ENCODE measurements around the gene NAP1L4. TPM values are rescaled to one million over a fixed set of nuclear protein-coding genes. Genes with fewer than 3 reads are reported as not detected.

NAP1L4 gene
- total RNA-seq, 1 experiment from 2014 or later: 189 TPM

- no peak for TF ChIP-seq ARID4B (CRISPR knock-in tag; IDR thresholded peaks at IDR 0.05; ENCODE audit: borderline replicate concordance)
- TF ChIP-seq CTCF (IDR thresholded peaks at IDR 0.05): no peak
- no peak for TF ChIP-seq ATF3 (CRISPR knock-in tag; conservative IDR thresholded peaks at IDR 0.05)
- TF ChIP-seq ZNF416 (CRISPR knock-in tag; IDR thresholded peaks at IDR 0.05): no peak
- no peak for TF ChIP-seq ZNF263 (CRISPR knock-in tag; IDR thresholded peaks at IDR 0.05; ENCODE audit: low read depth)
- TF ChIP-seq ZBTB21 (CRISPR knock-in tag; IDR thresholded peaks at IDR 0.05; ENCODE audit: borderline replicate concordance): no peak
- TF ChIP-seq CDX4 (CRISPR knock-in tag; IDR thresholded peaks at IDR 0.05; ENCODE audit: borderline replicate concordance): no peak
Observed at GRCh38 chr11:2968341-2968900, 23.7 kb downstream of the NAP1L4 start (continued).

- DNase-seq (ENCODE audit: low spot score): no peak
- ChIA-PET POLR2A (no interaction called here), CTCF (no interaction called here)
- no peak for ATAC-seq
- H3K4me1 Mint-ChIP-seq: peaks cover 29% of the 10 kb centered on the region
- H3K4me3 Mint-ChIP-seq: no peak overlapping the region
- no peaks in the 10 kb centered on the region; the same call in 1 of the 2 replicates for H3K27me3 Mint-ChIP-seq (ENCODE audit: low read depth)
- H3K27ac Mint-ChIP-seq: no peak overlapping the region
- H3K9me3 Mint-ChIP-seq: no peaks in the 10 kb centered on the region
- peaks cover 83% of the 10 kb centered on the region for H3K36me3 Mint-ChIP-seq
- TF ChIP-seq ATF6 (CRISPR knock-in tag; IDR thresholded peaks at IDR 0.05): no peak
- TF ChIP-seq ZNF425 (CRISPR knock-in tag; conservative IDR thresholded peaks at IDR 0.05): no peak
- TF ChIP-seq ZNF416 (CRISPR knock-in tag; IDR thresholded peaks at IDR 0.05): no peak
- no peak for TF ChIP-seq IRF1 (CRISPR knock-in tag; IDR thresholded peaks at IDR 0.05)
- TF ChIP-seq ZNF512 (CRISPR knock-in tag; IDR thresholded peaks at IDR 0.05; ENCODE audit: borderline replicate concordance): no peak
- no peak for TF ChIP-seq ZNF281 (CRISPR knock-in tag; IDR thresholded peaks at IDR 0.05)
- TF ChIP-seq ESRRA (CRISPR knock-in tag; IDR thresholded peaks at IDR 0.05; ENCODE audit: borderline replicate concordance): no peak
- TF ChIP-seq HMGXB4 (CRISPR knock-in tag; IDR thresholded peaks at IDR 0.05): no peak
- TF ChIP-seq SMAD4 (CRISPR knock-in tag; IDR thresholded peaks at IDR 0.05): no peak
- no peak for TF ChIP-seq TEAD4 (CRISPR knock-in tag; IDR thresholded peaks at IDR 0.05)
Observed at GRCh38 chr11:2964782-2965181, 27.3 kb downstream of the NAP1L4 start.

Data from WTC11 (cell line).